HG03097 (cell line): ENCODE data around the gene DMRTC2.

Source experiments
- ATAC-seq: cut with Tn5 transposase; IDR thresholded peaks from one replicate; pipeline ENCODE4 v1.9.1; 2021; ENCODE audit not compliant: unreplicated experiment, low FRiP score

DMRTC2 gene

GRCh38 chr19:41845001-41845050 lies at the start of gene DMRTC2:
Gene DMRTC2, plus strand, starts transcription at chr19:41845042. Its CDS starts 2,387 bp downstream, at chr19:41847429.
- ATAC-seq, result no peak

DNA sequence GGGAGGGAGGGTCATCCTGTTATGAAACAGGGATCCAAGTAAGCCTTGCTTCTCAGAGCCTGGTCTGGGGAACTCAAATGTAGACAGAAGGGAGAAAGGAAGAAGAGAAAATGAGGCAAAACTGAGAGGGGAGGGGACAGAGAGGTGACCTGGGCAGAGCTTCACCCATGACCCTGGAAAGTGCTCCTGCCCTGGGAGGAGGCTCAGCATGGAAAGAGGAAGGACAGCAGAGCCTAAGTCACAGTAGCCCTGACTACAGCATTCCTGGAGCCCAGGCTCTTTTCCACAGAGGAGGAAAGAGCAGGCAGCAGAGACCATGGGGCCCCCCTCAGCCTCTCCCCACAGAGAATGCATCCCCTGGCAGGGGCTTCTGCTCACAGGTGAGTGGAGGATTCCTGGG lies 48.5 kb upstream of the DMRTC2 start, which contains the start of gene CEACAM3:
Gene CEACAM3, plus strand, starts transcription at position 226 of the 400 bp plus-strand sequence. Its CDS starts 91 bp downstream, at position 317.
- no peak for ATAC-seq

GRCh38 chr19:41796901-41797300 lies 47.9 kb upstream of the DMRTC2 start:
- ATAC-seq, result no peak

DNA sequence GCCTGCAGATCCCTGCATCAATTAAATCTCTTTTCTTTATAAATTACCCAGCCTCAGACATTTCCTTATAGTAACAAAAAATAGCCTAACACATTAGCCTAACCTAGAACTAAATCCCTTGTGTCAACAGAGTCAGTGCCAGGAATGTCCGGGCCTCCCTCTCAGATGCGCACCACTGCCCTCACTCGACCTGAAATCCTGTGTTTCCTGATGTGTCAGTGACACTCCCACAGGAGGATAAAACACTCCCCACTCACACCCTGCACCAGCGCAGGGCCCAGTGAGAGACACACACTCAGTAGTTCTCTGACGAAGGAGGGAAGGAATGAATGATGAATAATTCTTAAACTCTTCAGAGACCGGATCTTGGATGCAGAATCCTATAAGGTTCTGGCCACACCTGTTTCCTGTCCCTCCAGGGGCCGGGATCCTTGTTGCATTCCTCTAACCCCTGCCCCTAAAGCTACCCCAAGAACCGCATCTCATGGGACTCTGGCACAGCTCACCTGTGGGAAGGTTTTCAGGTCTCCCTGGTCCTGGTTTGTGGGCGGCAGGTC lies 45.3 kb upstream of the DMRTC2 start:
- no peak for ATAC-seq

GRCh38 chr19:41801031-41801430 lies 43.8 kb upstream of the DMRTC2 start:
- no peak for ATAC-seq

- ATAC-seq, result no peak
Measured at GRCh38 chr19:41801792-41802211, 43.0 kb upstream of the DMRTC2 start.

- no peak for ATAC-seq
Measured at GRCh38 chr19:41802770-41803169, 42.1 kb upstream of the DMRTC2 start.

- ATAC-seq, result no peak
Measured at GRCh38 chr19:41804336-41804735, 40.5 kb upstream of the DMRTC2 start.

- ATAC-seq, result no peak
Measured at GRCh38 chr19:41807176-41807575, 37.7 kb upstream of the DMRTC2 start.

GRCh38 chr19:41808663-41809566 lies 35.9 kb upstream of the DMRTC2 start:
- no peak for ATAC-seq

- ATAC-seq, result no peak
Measured at GRCh38 chr19:41810301-41810700, 34.5 kb upstream of the DMRTC2 start.

DNA sequence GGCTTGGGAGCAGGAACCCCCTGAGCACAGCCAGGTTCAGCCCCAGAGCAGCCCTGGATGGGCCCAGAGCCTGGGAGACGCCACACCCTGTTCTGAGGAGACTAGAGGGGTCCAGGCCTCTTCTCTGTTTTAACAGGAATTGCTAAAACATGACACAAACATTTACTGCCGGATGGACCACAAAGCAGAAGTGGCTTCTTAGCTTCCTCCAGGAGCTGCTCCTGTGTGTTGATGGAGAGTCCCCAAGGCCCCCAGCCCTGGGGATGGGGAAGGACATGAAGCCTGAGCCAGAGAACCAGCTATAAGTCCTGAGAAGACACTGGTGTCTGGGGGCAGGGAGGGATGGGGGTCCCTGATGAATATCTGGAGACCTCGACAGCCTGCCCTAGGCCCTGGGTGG lies 33.8 kb upstream of the DMRTC2 start:
- ATAC-seq, result no peak

DNA sequence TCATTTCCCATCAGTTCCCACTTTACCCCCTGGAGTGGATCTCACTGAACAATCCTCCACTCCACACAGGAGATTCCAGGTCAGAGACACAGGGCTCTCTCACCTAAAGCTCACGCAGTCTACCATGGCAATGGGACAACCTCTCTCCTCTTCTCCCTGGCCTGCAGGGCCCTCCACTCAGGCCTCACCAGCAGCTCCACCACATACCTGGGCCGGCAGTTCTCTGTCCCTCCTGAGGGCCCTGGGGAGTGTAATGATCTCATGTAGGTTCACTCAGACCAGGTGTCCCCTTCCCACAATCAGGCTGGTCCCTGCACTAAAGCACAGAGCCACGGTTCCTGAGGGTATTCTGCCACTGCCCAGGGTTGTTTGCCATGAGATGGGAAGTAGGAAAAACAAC lies 32.9 kb upstream of the DMRTC2 start:
- no peak for ATAC-seq

- no peak for ATAC-seq
Measured at GRCh38 chr19:41813911-41814310, 30.9 kb upstream of the DMRTC2 start.

DNA sequence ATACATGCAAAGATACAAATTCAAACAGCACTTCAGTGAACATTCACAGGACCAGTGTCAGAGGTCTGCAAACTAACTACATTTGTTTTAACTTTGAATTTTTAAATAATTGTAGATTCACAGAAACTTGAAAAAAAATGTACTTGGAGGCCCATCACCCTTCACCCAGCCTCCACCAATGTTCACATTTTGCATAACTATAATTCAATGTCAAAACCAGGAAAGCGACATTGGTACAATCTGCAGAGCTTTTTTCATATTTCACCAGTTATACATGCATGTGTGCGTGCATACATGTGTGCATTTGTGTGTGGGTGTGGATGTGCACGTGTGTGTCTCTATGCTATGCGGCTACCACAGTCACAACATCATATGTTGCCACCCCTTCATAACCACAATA lies 29.5 kb upstream of the DMRTC2 start:
- no peak for ATAC-seq

GRCh38 chr19:41816761-41817160 lies 28.1 kb upstream of the DMRTC2 start:
- no peak for ATAC-seq

GRCh38 chr19:41821003-41821735 lies 23.7 kb upstream of the DMRTC2 start:
- no peak for ATAC-seq

GRCh38 chr19:41837981-41838708 lies 6.7 kb upstream of the DMRTC2 start:
- no peak for ATAC-seq

GRCh38 chr19:41839211-41839610 lies 5.6 kb upstream of the DMRTC2 start:
- no peak for ATAC-seq

GRCh38 chr19:41843371-41843770 lies 1.5 kb upstream of the DMRTC2 start:
- ATAC-seq, result no peak

- ATAC-seq, result no peak
Measured at GRCh38 chr19:41844601-41845000, 241 bp upstream of the DMRTC2 start, which contains the start of gene LYPD4. Gene LYPD4, minus strand, starts transcription at chr19:41844683. Its CDS starts 5,398 bp downstream, at chr19:41839285.
